ENCODE measurements around the gene ZDHHC5.
"Not testable (repeated sequence)": the region's sequence is repeated elsewhere in the genome, so short reads cannot be mapped to it uniquely, and the experiment has no call there.

Gene ZDHHC5

GRCh38 chr11:57668434-57668782, 494 bp downstream of the ZDHHC5 start:
- no peak for DNase-seq

- DNase-seq, result no peak
Observed at GRCh38 chr11:57674251-57674650, 6.3 kb downstream of the ZDHHC5 start.

GRCh38 chr11:57675176-57675941, 7.4 kb downstream of the ZDHHC5 start:
- DNase-seq, result no peak

GRCh38 chr11:57679396-57679795, 11.5 kb downstream of the ZDHHC5 start:
- DNase-seq, result no peak

GRCh38 chr11:57680552-57680874, 12.6 kb downstream of the ZDHHC5 start:
- no peak for DNase-seq

GRCh38 chr11:57681168-57681567, 13.3 kb downstream of the ZDHHC5 start:
- DNase-seq, result no peak

GRCh38 chr11:57690474-57690873, 22.6 kb downstream of the ZDHHC5 start:
- DNase-seq, result not testable (repeated sequence)

GRCh38 chr11:57698843-57699365, 31.0 kb downstream of the ZDHHC5 start:
- DNase-seq, result no peak

GRCh38 chr11:57699813-57700212, 31.9 kb downstream of the ZDHHC5 start:
- DNase-seq, result no peak

- DNase-seq, result no peak
Observed at GRCh38 chr11:57700425-57700824, 32.5 kb downstream of the ZDHHC5 start.

GRCh38 chr11:57703341-57703740, 35.4 kb downstream of the ZDHHC5 start:
- DNase-seq, result no peak

GRCh38 chr11:57704932-57705331, 37.0 kb downstream of the ZDHHC5 start:
- DNase-seq, result no peak

- DNase-seq, result not testable (repeated sequence)
Observed at GRCh38 chr11:57705432-57705831, 37.5 kb downstream of the ZDHHC5 start.

GRCh38 chr11:57709802-57710367, 42.0 kb downstream of the ZDHHC5 start:
- no peak for DNase-seq

- DNase-seq, result peak; percentile 80
Observed at GRCh38 chr11:57711414-57712255, 43.7 kb downstream of the ZDHHC5 start, which contains the start of gene MED19. Gene MED19 (minus strand): TSS chr11:57712215. CDS start chr11:57712179, 36 bp downstream.

GRCh38 chr11:57712256-57713150, 44.6 kb downstream of the ZDHHC5 start, which contains the start of gene TMX2:
Gene TMX2 (plus strand): TSS chr11:57712593. CDS start chr11:57712619, 26 bp downstream.
- peak; percentile 92 for DNase-seq

GRCh38 chr11:57713835-57714234, 45.9 kb downstream of the ZDHHC5 start:
- no peak for DNase-seq

- DNase-seq, result not testable (repeated sequence)
Observed at GRCh38 chr11:57716726-57717125, 48.8 kb downstream of the ZDHHC5 start.

GRCh38 chr11:57727185-57727584, 59.3 kb downstream of the ZDHHC5 start:
- DNase-seq, result no peak

GRCh38 chr11:57728829-57729228, 60.9 kb downstream of the ZDHHC5 start:
- no peak for DNase-seq

- DNase-seq, result no peak
Observed at GRCh38 chr11:57729479-57729878, 61.6 kb downstream of the ZDHHC5 start.

GRCh38 chr11:57732661-57733060, 64.7 kb downstream of the ZDHHC5 start:
- no peak for DNase-seq
